Liver (tissue), 3 donors: ENCODE results near the gene MTG1.

ENCODE experiments used
- ATF3 ChIP-seq: IDR thresholded peaks from 2 replicates; pipeline ENCODE4 v1.6.1; 2016; ENCODE audit warnings: antibody characterized with exemption
- CTCF ChIP-seq: fragments of 150-350 bp; IDR thresholded peaks from 2 replicates; pipeline ENCODE4 v1.5.1; 2017; ENCODE audit warnings: improper control_type of control experiment, low read depth, low read length; ENCODE audit not compliant: missing input control
- EGR1 ChIP-seq, 2 donors: IDR thresholded peaks; 2 replicates each; pipeline ENCODE4 v1.6.1; 2016 to 2018; ENCODE audit warnings: antibody characterized with exemption in 2 of 2, low read depth in 2 of 2
- GABPA ChIP-seq, 2 donors: IDR thresholded peaks in 1 of 2; conservative IDR thresholded peaks in 1 of 2; 2 replicates each; pipeline ENCODE4 v1.6.1; 2016; ENCODE audit warnings: antibody characterized with exemption in 2 of 2, mild to moderate bottlenecking in 1 of 2, moderate library complexity in 1 of 2
- HNF4A ChIP-seq, 2 donors: conservative IDR thresholded peaks; 2 replicates each; pipeline ENCODE4 v1.6.1; 2016; ENCODE audit warnings: antibody characterized with exemption in 2 of 2, mild to moderate bottlenecking in 2 of 2
- JUND ChIP-seq, 2 donors: IDR thresholded peaks; 2 replicates each; pipeline ENCODE4 v1.6.1; 2016; ENCODE audit warnings: antibody characterized with exemption in 2 of 2
- MAX ChIP-seq: IDR thresholded peaks from 2 replicates; pipeline ENCODE4 v1.6.1; 2016; ENCODE audit warnings: antibody characterized with exemption
- NR2F2 ChIP-seq: IDR thresholded peaks from 2 replicates; pipeline ENCODE4 v1.6.1; 2016; ENCODE audit warnings: antibody characterized with exemption
- REST ChIP-seq: IDR thresholded peaks from 2 replicates; pipeline ENCODE4 v1.6.1; 2016; ENCODE audit warnings: antibody characterized with exemption, mild to moderate bottlenecking
- SP1 ChIP-seq: IDR thresholded peaks from 2 replicates; pipeline ENCODE4 v1.6.1; 2018; ENCODE audit warnings: antibody characterized with exemption, mild to moderate bottlenecking
- TAF1 ChIP-seq: conservative IDR thresholded peaks from 2 replicates; pipeline ENCODE4 v1.6.1; 2016; ENCODE audit warnings: antibody characterized with exemption, mild to moderate bottlenecking
- YY1 ChIP-seq: IDR thresholded peaks from 2 replicates; pipeline ENCODE4 v1.6.1; 2016; ENCODE audit warnings: antibody characterized with exemption, mild to moderate bottlenecking
- donor health status: healthy.
- donor health status: healthy.

- TF ChIP-seq CTCF (no peak), REST (no peak), TAF1 (no peak), GABPA (IDR thresholded peaks at IDR 0.05 in 1 of 2, conservative IDR thresholded peaks at IDR 0.05 in 1 of 2) (no peak), HNF4A (conservative IDR thresholded peaks at IDR 0.05) (no peak), YY1 (no peak), MAX (no peak), JUND (IDR thresholded peaks at IDR 0.05) (no peak), SP1 (no peak), NR2F2 (no peak), ATF3 (no peak), EGR1 (IDR thresholded peaks at IDR 0.05; ENCODE audit: low read depth in 2 of 2) (no peak)
These were observed 72.1 kb downstream of the MTG1 start for GRCh38 chr10:133465950-133466474.
